ENCODE results near the gene LIN37. TPM values are rescaled to one million over a fixed set of nuclear protein-coding genes. Genes with fewer than 3 reads are reported as not detected.

LIN37 gene
- total RNA-seq, 1 experiment from 2014 or later, result 10.1 TPM

DNA sequence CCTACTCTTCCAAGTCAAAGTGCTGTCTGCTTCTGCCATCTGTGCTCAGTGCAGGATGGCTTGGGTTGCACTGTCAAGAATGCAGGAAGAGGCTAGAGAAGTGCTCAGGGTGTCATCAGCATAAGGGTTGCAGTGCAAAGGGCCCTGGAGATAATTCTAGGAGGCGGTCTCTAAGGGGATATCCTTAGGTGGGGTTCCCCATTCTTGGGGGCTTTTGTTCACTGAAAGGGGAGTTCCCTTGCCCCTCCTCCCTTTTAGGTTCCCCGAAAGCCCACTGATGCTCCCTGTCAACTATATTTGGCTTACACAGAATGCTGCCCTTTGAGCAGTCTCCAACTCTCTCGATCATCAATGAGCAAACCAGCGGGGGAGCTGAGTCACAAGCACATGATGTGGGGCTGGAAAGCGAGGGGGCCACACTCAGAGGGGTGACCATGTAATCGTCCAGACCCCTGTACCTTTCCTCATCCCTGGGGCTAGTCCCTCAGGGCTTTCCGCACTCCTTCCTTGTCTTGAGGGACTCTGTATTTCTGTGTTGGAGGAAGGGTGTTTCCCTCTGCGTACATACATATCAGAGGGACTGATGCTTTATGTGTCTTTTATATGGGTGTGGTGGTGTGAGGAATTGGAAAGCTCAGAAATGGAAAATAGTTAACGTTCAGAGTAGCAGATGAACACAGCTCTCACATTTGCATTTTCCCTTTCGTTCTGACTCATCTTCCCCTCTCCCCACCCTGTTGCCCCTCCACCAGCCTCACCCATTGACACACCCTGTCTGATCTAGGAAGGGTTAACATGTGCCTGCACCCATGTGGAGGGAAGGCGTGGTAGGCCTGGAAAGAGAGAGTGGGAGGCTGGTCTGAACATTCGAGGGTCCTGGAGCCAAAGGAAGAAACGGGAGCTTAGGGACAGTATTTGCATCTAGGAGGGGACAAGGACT lies 37.3 kb upstream of the LIN37 start:
- no peak overlapping the region for H3K9ac ChIP-seq (ENCODE audit: low read length)
- ChIA-PET CTCF (interaction anchor here (0.6 to 1.6 kb wide), 3 partner anchors 14 to 109 kb away, joined by 3 to 4 read pairs (median 4); no protein-coding TSS in a partner anchor), POLR2A (interaction anchor here (1.2 kb wide), 1 partner anchor 37 kb away, joined by 3 read pairs; the partner anchor contains the start of gene LIN37), RAD21 (ENCODE audit: low non-redundant PET in 1 of 2, low total read pairs in 2 of 2, uncharacterized antibody in 2 of 2, unreplicated experiment in 2 of 2) (no interaction called here)
- DNase-seq (ENCODE audit: low read depth, low spot score) (no peak), ATAC-seq (no peak)
- H3K27me3 ChIP-seq (ENCODE audit: insufficient read depth, low read length), result no peaks in the 10 kb centered on the region
- H3K4me3 ChIP-seq (replicated peaks in 1 of 2; ENCODE audit: low read depth in 1 of 2, low read length in 2 of 2), result no peak overlapping the region
- no peaks in the 10 kb centered on the region for H3K36me3 ChIP-seq (ENCODE audit: control insufficient read depth in 1 of 2, insufficient read depth in 2 of 2, low read length in 2 of 2)
- H3K9me2 ChIP-seq (ENCODE audit: insufficient read depth), result no peaks in the 10 kb centered on the region
- no peaks in the 10 kb centered on the region for H3K9me3 ChIP-seq (ENCODE audit: control insufficient read depth in 1 of 2, insufficient read depth in 1 of 2, low read depth in 1 of 2, low read length in 2 of 2)
- H3K27ac ChIP-seq (ENCODE audit: low read depth, low read length), result no peak overlapping the region
- peaks cover 5% of the 10 kb centered on the region; the same call in 1 of the 2 replicates for H3K79me2 ChIP-seq (ENCODE audit: insufficient read depth, low read length)
- H3K4me1 ChIP-seq (ENCODE audit: control insufficient read depth in 1 of 2, insufficient read depth in 2 of 2, low read length in 2 of 2), result peaks cover 7 to 22% of the 10 kb centered on the region in 2 experiments; a peak in 3 of 4 replicates
- intact Hi-C loops (cut with micrococcal nuclease), result loop anchor here (10.0 kb wide), 1 partner anchor 356 kb away; the partner anchor contains the start of gene FFAR3
- no peak for TF ChIP-seq ELF1 (IDR thresholded peaks at IDR 0.05; ENCODE audit: borderline replicate concordance, low read depth)
- no peak for TF ChIP-seq SIN3A (IDR thresholded peaks at IDR 0.05; ENCODE audit: low read depth)
- TF ChIP-seq RAD21 (IDR thresholded peaks at IDR 0.05; ENCODE audit: low read depth), result no peak
- TF ChIP-seq SRF (IDR thresholded peaks at IDR 0.05; ENCODE audit: low read depth), result no peak
- TF ChIP-seq, protein P1, sequence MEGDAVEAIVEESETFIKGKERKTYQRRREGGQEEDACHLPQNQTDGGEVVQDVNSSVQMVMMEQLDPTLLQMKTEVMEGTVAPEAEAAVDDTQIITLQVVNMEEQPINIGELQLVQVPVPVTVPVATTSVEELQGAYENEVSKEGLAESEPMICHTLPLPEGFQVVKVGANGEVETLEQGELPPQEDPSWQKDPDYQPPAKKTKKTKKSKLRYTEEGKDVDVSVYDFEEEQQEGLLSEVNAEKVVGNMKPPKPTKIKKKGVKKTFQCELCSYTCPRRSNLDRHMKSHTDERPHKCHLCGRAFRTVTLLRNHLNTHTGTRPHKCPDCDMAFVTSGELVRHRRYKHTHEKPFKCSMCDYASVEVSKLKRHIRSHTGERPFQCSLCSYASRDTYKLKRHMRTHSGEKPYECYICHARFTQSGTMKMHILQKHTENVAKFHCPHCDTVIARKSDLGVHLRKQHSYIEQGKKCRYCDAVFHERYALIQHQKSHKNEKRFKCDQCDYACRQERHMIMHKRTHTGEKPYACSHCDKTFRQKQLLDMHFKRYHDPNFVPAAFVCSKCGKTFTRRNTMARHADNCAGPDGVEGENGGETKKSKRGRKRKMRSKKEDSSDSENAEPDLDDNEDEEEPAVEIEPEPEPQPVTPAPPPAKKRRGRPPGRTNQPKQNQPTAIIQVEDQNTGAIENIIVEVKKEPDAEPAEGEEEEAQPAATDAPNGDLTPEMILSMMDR (IDR thresholded peaks at IDR 0.05 in 2 of 3, conservative IDR thresholded peaks at IDR 0.05 in 1 of 3; ENCODE audit: borderline replicate concordance in 1 of 3, insufficient read depth in 1 of 3, low read depth in 2 of 3, low read length in 2 of 3), result no peak
- no peak for TF ChIP-seq ZFX (IDR thresholded peaks at IDR 0.05)
- TF ChIP-seq TCF7L2 (IDR thresholded peaks at IDR 0.05; ENCODE audit: borderline replicate concordance, extremely low read depth, insufficient read depth, insufficient read length), result no peak
- no peak for TF ChIP-seq YY1 (IDR thresholded peaks at IDR 0.05; ENCODE audit: extremely low read depth, insufficient replicate concordance, low read depth, low read length)
- TF ChIP-seq JUND (IDR thresholded peaks at IDR 0.05), result no peak
- no peak for TF ChIP-seq ZNF274 (IDR thresholded peaks at IDR 0.05; ENCODE audit: low read depth, low read length)
- TF ChIP-seq EGR1 (IDR thresholded peaks at IDR 0.05; ENCODE audit: low read depth), result no peak
- no peak for TF ChIP-seq ZBTB33 (IDR thresholded peaks at IDR 0.05; ENCODE audit: extremely low read depth, insufficient replicate concordance, low read length)
- TF ChIP-seq EZH2 (IDR thresholded peaks at IDR 0.05), result no peak
- TF ChIP-seq ATF3 (IDR thresholded peaks at IDR 0.05), result no peak
- TF ChIP-seq CBX3 (IDR thresholded peaks at IDR 0.05; ENCODE audit: low read depth), result no peak
- H4K20me1 ChIP-seq (ENCODE audit: insufficient read depth), result no peaks in the 10 kb centered on the region
- H3K4me2 ChIP-seq (ENCODE audit: low read length), result no peak overlapping the region
- BruUV-seq (replicated peaks), result no TSS peak
- no peak overlapping the region for H2AFZ ChIP-seq (ENCODE audit: low read depth, low read length, poor library complexity, severe bottlenecking)

Data from HCT116 (cell line).